ENCODE data around the gene SNX33.
"Not testable (repeated sequence)": the region's sequence is repeated elsewhere in the genome, so short reads cannot be mapped to it uniquely, and the experiment has no call there.

The SNX33 gene

GRCh38 chr15:75661756-75662140, 14.0 kb downstream of the SNX33 start:
- DNase-seq (ENCODE audit: low read depth in 2 of 2) = no peak

- no peak for DNase-seq (ENCODE audit: low read depth in 2 of 2)
Observed at GRCh38 chr15:75662823-75663519, 15.3 kb downstream of the SNX33 start.

- no peak for DNase-seq (ENCODE audit: low read depth in 2 of 2)
Observed at GRCh38 chr15:75663931-75664421, 16.3 kb downstream of the SNX33 start.

GRCh38 chr15:75666823-75667501, 19.2 kb downstream of the SNX33 start:
- DNase-seq (ENCODE audit: low read depth in 2 of 2) = no peak

GRCh38 chr15:75669191-75669878, 21.6 kb downstream of the SNX33 start:
- no peak for DNase-seq (ENCODE audit: low read depth in 2 of 2)

GRCh38 chr15:75669879-75670212, 22.1 kb downstream of the SNX33 start:
- no peak for DNase-seq (ENCODE audit: low read depth in 2 of 2)

GRCh38 chr15:75671730-75672602, 24.3 kb downstream of the SNX33 start:
- no peak for DNase-seq (ENCODE audit: low read depth in 2 of 2)

- DNase-seq (ENCODE audit: low read depth in 2 of 2) = no peak
Observed at GRCh38 chr15:75672646-75673425, 25.1 kb downstream of the SNX33 start.

- DNase-seq (ENCODE audit: low read depth in 2 of 2) = no peak
Observed at GRCh38 chr15:75673426-75674235, 25.9 kb downstream of the SNX33 start.

GRCh38 chr15:75674366-75674765, 26.7 kb downstream of the SNX33 start:
- no peak for DNase-seq (ENCODE audit: low read depth in 2 of 2)

GRCh38 chr15:75675579-75676404, 28.1 kb downstream of the SNX33 start:
- no peak for DNase-seq (ENCODE audit: low read depth in 2 of 2)

- no peak for DNase-seq (ENCODE audit: low read depth in 2 of 2)
Observed at GRCh38 chr15:75676688-75677464, 29.2 kb downstream of the SNX33 start.

GRCh38 chr15:75677465-75678323, 30.0 kb downstream of the SNX33 start:
- no peak for DNase-seq (ENCODE audit: low read depth in 2 of 2)

- not testable (repeated sequence) for DNase-seq (ENCODE audit: low read depth in 2 of 2)
Observed at GRCh38 chr15:75678324-75678690, 30.6 kb downstream of the SNX33 start.

- no peak for DNase-seq (ENCODE audit: low read depth in 2 of 2)
Observed at GRCh38 chr15:75680007-75680789, 32.5 kb downstream of the SNX33 start.

GRCh38 chr15:75682181-75683135, 34.7 kb downstream of the SNX33 start:
- DNase-seq (ENCODE audit: low read depth in 2 of 2) = no peak

Data from stimulated activated CD8-positive, alpha-beta memory T cell treated with anti-CD3 and anti-CD28 coated beads, Interleukin-7, amount 100 ng/mL, for 4 hours (primary cell).